Heart left ventricle (tissue), 13 donors: ENCODE measurements around the gene PLXNA1.

Experiments used
- POLR2A ChIP-seq, 2 donors: fragments of 450-650 bp; IDR thresholded peaks; one replicate each; pipeline ENCODE4 v1.6.1; 2017; ENCODE audit warnings: antibody characterized with exemption in 2 of 2, mild to moderate bottlenecking in 2 of 2, moderate library complexity in 2 of 2
- TF ChIP-seq, protein P1 (sequence below), 12 donors: fragments of 200-600 bp; sonication (generic) in 4 of 12; IDR thresholded peaks; one replicate each; pipeline versions ENCODE4 v1.5.0 to v1.8.0; 2018 to 2022; ENCODE audit warnings: antibody characterized with exemption in 12 of 12, mild to moderate bottlenecking in 5 of 12
- donor health status: ischemic (EF 13 %, LVEDD 7.1; RV severe dilation, severe dysfunction).
- donor health status: DM: no; HTN: yes; CAD: no.
- donor health status: DM: no; HTN: no; CAD: no.
- donor health status: ischemic (EF 25% LVEDD 6.9; RV normal size, moderate dysfunction).
- donor health status: ischemic (EF 25% LVEDD 5.7; RV mildly dilated, moderate dysfunction).
- donor health status: ischemic (EF 35%, LVEDD 5.7; RV mildly dilated, moderate dysfunction).
- donor health status: nonischemic (EF 11% LVEDD 7.7; RV severe dilation, severe dysfunction).
- donor health status: DM: yes; HTN: yes; CAD: no.
- donor health status: PGD.
- donor health status: ischemic (EF 29% LVEDD 5.4; RV normal size, mild dysfunction).
- donor health status: nonischemic (EF 23%, LVEDD 6.1; RV moderate dilation, normal function).

DNA sequence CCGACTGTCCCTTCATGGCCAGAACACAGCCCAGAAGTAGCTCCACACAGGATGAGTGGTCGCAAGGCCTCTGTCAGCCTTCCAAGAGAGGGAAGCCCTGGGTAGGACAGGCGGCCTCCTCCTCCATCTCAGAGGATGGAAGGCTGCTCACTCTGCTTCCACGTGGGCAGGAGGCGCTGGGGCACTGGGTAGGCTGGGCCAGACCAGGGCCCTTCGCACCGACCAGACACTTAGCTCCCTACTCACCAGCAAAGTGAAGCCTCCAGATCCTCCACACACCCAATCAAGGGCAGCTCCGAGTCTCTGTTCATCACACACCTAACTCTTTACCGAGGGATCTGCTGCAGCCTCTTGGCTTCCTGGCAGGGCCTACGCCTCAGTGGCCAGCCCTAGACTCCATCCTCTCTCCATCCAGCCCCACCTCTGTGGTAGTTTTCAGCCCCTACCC, 24.3 kb upstream of the PLXNA1 start:
- no peak for TF ChIP-seq POLR2A (IDR thresholded peaks at IDR 0.05)
- TF ChIP-seq, protein P1, sequence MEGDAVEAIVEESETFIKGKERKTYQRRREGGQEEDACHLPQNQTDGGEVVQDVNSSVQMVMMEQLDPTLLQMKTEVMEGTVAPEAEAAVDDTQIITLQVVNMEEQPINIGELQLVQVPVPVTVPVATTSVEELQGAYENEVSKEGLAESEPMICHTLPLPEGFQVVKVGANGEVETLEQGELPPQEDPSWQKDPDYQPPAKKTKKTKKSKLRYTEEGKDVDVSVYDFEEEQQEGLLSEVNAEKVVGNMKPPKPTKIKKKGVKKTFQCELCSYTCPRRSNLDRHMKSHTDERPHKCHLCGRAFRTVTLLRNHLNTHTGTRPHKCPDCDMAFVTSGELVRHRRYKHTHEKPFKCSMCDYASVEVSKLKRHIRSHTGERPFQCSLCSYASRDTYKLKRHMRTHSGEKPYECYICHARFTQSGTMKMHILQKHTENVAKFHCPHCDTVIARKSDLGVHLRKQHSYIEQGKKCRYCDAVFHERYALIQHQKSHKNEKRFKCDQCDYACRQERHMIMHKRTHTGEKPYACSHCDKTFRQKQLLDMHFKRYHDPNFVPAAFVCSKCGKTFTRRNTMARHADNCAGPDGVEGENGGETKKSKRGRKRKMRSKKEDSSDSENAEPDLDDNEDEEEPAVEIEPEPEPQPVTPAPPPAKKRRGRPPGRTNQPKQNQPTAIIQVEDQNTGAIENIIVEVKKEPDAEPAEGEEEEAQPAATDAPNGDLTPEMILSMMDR (IDR thresholded peaks at IDR 0.05) = no peak
